Left ventricle myocardium superior (tissue), 1 donor: ENCODE results near the gene STIL. TPM values are rescaled to one million over a fixed set of nuclear protein-coding genes. Genes with fewer than 3 reads are reported as not detected.
"Not testable (repeated sequence)": the region's sequence is repeated elsewhere in the genome, so short reads cannot be mapped to it uniquely, and the experiment has no call there.

ENCODE experiments used
- ATAC-seq: fragments of 200-7000 bp; cut with Tn5 transposase; one replicate; pipeline ENCODE4 v1.9.1; 2020; ENCODE audit warnings: mild to moderate bottlenecking, moderate library complexity
- DNase-seq: peaks from one replicate; pipeline ENCODE4 v3.0.0-alpha.2; 2020
- intact Hi-C: fragments of 100-400 bp; cut with micrococcal nuclease; formaldehyde crosslinking; loops from one replicate; pipeline ENCODE4 v1.11.0; 2022
- total RNA-seq: library from RNA; stranded (reverse); fragmentation: NEBNext Ultra II Directional; extraction: Animal tissue kit (Norgen Biotek cat#: 25700); gene quantifications from one replicate; pipeline ENCODE4 v1.2.1, GENCODE V29; 2021
- donor health status: DM: no; HTN: yes; CAD: no; lungs with severe emphysema.

The STIL gene
- total RNA-seq, 1 donor from 2014 or later = 0.42 TPM

DNA sequence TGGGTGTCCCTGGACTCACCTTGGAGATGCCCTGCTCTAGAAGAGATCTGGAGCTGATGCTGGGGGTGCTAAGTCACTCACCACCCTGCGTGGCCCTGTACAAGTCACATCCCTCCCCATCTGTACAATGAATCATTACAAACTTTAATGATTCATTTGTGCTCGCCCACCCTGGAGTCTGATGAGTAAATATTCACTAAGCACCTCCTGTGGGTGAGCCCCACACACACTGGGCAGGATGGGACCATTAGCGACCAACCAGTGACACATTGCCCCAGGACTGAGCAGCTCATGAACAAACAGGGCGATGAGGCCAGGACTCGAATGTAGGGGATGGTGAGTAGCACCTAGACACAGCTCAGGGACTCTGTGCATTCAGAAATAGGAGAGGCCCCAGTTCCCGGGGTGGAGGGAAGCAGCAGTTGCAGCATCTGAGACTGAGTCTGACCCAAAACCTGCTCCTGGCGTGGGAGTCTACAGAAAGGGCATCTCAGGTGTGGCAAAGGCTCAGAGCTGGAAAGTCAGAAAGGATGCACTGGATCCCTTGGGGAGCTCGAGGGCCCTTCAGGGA, 106.1 kb downstream of the STIL start:
- intact Hi-C loops = no loop called here
- no peak for DNase-seq
- no peak for ATAC-seq

DNA sequence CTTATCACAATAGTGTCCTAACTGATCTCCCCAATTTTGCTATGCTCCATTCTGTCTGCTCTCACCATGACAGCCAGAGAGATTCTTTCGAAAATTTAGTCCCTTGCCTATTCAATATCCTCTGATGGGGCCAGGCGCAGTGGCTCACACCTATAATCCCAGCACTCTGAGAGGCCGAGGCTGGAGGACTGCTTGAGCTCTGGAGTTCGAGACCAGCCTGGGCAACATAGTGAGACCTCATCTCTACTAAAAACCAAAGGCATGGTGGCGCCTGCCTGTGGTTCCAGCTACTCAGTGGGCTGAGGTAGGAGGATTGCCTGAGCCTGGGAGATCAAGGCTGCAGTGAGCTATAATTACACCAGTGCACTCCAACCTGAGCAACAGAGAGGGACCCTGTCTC, 108.0 kb downstream of the STIL start:
- ATAC-seq (no peak), DNase-seq (no peak)
- intact Hi-C loops = no loop called here

DNA sequence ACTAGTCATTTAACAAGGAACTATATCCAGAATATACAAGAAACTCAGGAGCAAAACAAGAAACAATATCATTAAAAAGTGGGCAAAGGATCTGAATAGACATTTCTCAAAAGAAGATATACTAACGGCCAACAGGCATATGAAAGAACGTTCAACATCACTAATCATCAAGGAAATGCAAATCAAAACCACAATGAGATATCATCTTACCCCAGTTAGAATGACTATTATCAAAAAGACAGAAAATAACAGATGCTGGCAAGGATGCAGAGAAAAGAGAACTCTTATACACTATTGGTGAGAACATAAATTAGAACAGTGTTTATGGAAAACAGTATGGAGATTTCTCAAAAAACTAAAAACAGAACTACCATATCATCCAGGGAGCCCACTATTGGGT, 110.4 kb downstream of the STIL start:
- intact Hi-C loops, ATAC-seq, DNase-seq: not testable (repeated sequence)

DNA sequence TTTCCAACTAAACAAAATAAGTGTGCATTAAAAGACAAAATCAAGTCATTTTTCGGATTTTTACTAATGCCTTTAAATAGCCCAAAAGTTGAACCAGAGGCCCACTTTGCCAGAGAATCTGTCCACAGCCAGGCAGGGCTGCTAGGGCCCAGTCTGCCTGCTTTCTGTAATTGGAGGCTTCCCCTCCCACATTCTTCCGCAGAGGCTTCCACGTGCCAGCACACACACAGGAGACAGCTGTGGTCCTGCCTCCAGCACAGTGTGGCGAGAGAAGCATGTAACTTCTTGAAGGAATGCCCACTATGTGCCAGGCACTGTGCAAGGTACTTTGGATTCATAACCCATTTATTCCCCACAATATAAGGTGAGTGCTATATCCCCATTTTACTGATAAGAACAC, 112.8 kb downstream of the STIL start:
- intact Hi-C loops = no loop called here
- ATAC-seq (no peak), DNase-seq (no peak)

Other genes starting within 250 kb of the STIL start
- 0.30 TPM for gene CYP4Z1, start 246.9 kb downstream of the STIL start, total RNA-seq
- gene CYP4A22, start 176.7 kb downstream of the STIL start, total RNA-seq = not detected
- gene PDZK1IP1, start 124.1 kb downstream of the STIL start, total RNA-seq = not detected
- 3.7 TPM for gene TAL1, start 81.9 kb downstream of the STIL start, total RNA-seq
- 81.0 TPM for gene CMPK1, start 19.6 kb upstream of the STIL start, total RNA-seq
- not detected for gene FOXE3, start 102.1 kb upstream of the STIL start, total RNA-seq
- gene FOXD2, start 123.9 kb upstream of the STIL start, total RNA-seq = not detected